ENCODE data around the gene NLRP8.
"Not testable (repeated sequence)": the region's sequence is repeated elsewhere in the genome, so short reads cannot be mapped to it uniquely, and the experiment has no call there.

NLRP8 gene

GRCh38 chr19:55935206-55935605 is 12.4 kb upstream of the NLRP8 start:
- Mint-ChIP-seq H3K9me3 (peaks cover 6% of the 10 kb centered on the region), H3K27ac (no peak overlapping the region), H3K27me3 (peaks cover 7% of the 10 kb centered on the region)

GRCh38 chr19:55939206-55939605 is 8.4 kb upstream of the NLRP8 start:
- H3K27ac Mint-ChIP-seq = no peak overlapping the region
- H3K4me3 Mint-ChIP-seq = no peak overlapping the region
- no peaks in the 10 kb centered on the region for H3K36me3 Mint-ChIP-seq
- peaks cover 6% of the 10 kb centered on the region for H3K27me3 Mint-ChIP-seq
- no peak for ATAC-seq (ENCODE audit: low read depth)
- H3K4me1 Mint-ChIP-seq = peaks cover 4% of the 10 kb centered on the region
- no peak for DNase-seq (ENCODE audit: low spot score in 2 of 2)
- peaks cover 13% of the 10 kb centered on the region for H3K9me3 Mint-ChIP-seq

More at GRCh38 chr19:55935206-55935605, 12.4 kb upstream of the NLRP8 start:
- DNase-seq (ENCODE audit: low spot score in 2 of 2) (no peak), ATAC-seq (ENCODE audit: low read depth) (no peak)
- H3K4me3 Mint-ChIP-seq = no peak overlapping the region
- peaks cover 2% of the 10 kb centered on the region for H3K4me1 Mint-ChIP-seq
- peaks cover 2% of the 10 kb centered on the region for H3K36me3 Mint-ChIP-seq

GRCh38 chr19:55940306-55940705 is 7.3 kb upstream of the NLRP8 start:
- Mint-ChIP-seq H3K27me3 (peaks cover 6% of the 10 kb centered on the region), H3K4me1 (peaks cover 4% of the 10 kb centered on the region), H3K9me3 (peaks cover 10% of the 10 kb centered on the region), H3K4me3 (no peak overlapping the region), H3K27ac (no peak overlapping the region), H3K36me3 (no peaks in the 10 kb centered on the region)
- ATAC-seq (ENCODE audit: low read depth) (no peak), DNase-seq (ENCODE audit: low spot score in 2 of 2) (no peak)

GRCh38 chr19:55950566-55950965 is 2.9 kb downstream of the NLRP8 start:
- not testable (repeated sequence) for ATAC-seq (ENCODE audit: low read depth); H3K27ac Mint-ChIP-seq; H3K27me3 Mint-ChIP-seq; H3K4me1 Mint-ChIP-seq; H3K4me3 Mint-ChIP-seq; H3K9me3 Mint-ChIP-seq; H3K36me3 Mint-ChIP-seq; DNase-seq (ENCODE audit: low spot score in 2 of 2)

- no peak overlapping the region for H3K4me3 Mint-ChIP-seq
- ATAC-seq (ENCODE audit: low read depth) (no peak), DNase-seq (ENCODE audit: low spot score in 2 of 2) (no peak)
- no peaks in the 10 kb centered on the region for H3K36me3 Mint-ChIP-seq
- H3K27me3 Mint-ChIP-seq = no peaks in the 10 kb centered on the region
- H3K27ac Mint-ChIP-seq = no peak overlapping the region
- H3K4me1 Mint-ChIP-seq = no peaks in the 10 kb centered on the region
- no peaks in the 10 kb centered on the region for H3K9me3 Mint-ChIP-seq
These were observed 8.8 kb downstream of the NLRP8 start for GRCh38 chr19:55956431-55956830.

GRCh38 chr19:55958356-55958755 is 10.7 kb downstream of the NLRP8 start:
- H3K27ac Mint-ChIP-seq = no peak overlapping the region
- no peaks in the 10 kb centered on the region for H3K36me3 Mint-ChIP-seq
- no peaks in the 10 kb centered on the region for H3K9me3 Mint-ChIP-seq
- ATAC-seq (ENCODE audit: low read depth) = no peak
- no peak for DNase-seq (ENCODE audit: low spot score in 2 of 2)
- no peaks in the 10 kb centered on the region for H3K4me1 Mint-ChIP-seq
- H3K27me3 Mint-ChIP-seq = no peaks in the 10 kb centered on the region
- no peak overlapping the region for H3K4me3 Mint-ChIP-seq

GRCh38 chr19:55959996-55960675 is 12.5 kb downstream of the NLRP8 start:
- Mint-ChIP-seq H3K27ac (no peak overlapping the region), H3K36me3 (no peaks in the 10 kb centered on the region), H3K27me3 (no peaks in the 10 kb centered on the region), H3K9me3 (no peaks in the 10 kb centered on the region), H3K4me1 (no peaks in the 10 kb centered on the region), H3K4me3 (no peak overlapping the region)
- DNase-seq (ENCODE audit: low spot score in 2 of 2) (no peak), ATAC-seq (ENCODE audit: low read depth) (no peak)

GRCh38 chr19:55962186-55962585 is 14.6 kb downstream of the NLRP8 start:
- H3K9me3 Mint-ChIP-seq = peaks cover 3% of the 10 kb centered on the region
- DNase-seq (ENCODE audit: low spot score in 2 of 2) (no peak), ATAC-seq (ENCODE audit: low read depth) (no peak)
- H3K4me3 Mint-ChIP-seq = no peak overlapping the region
- no peaks in the 10 kb centered on the region for H3K4me1 Mint-ChIP-seq
- H3K27me3 Mint-ChIP-seq = no peaks in the 10 kb centered on the region
- no peaks in the 10 kb centered on the region for H3K36me3 Mint-ChIP-seq
- no peak overlapping the region for H3K27ac Mint-ChIP-seq

GRCh38 chr19:55973982-55974381 is 26.4 kb downstream of the NLRP8 start:
- no peak for ATAC-seq (ENCODE audit: low read depth)
- Mint-ChIP-seq H3K9me3 (peaks cover 10% of the 10 kb centered on the region), H3K27ac (no peak overlapping the region), H3K27me3 (peaks cover 1% of the 10 kb centered on the region), H3K4me1 (no peaks in the 10 kb centered on the region), H3K4me3 (no peak overlapping the region), H3K36me3 (no peaks in the 10 kb centered on the region)
- no peak for DNase-seq (ENCODE audit: low spot score in 2 of 2)

GRCh38 chr19:55980415-55980814 is 32.8 kb downstream of the NLRP8 start:
- Mint-ChIP-seq H3K27ac (no peak overlapping the region), H3K36me3 (peaks cover 1% of the 10 kb centered on the region), H3K4me3 (no peak overlapping the region), H3K9me3 (peaks cover 9% of the 10 kb centered on the region), H3K4me1 (no peaks in the 10 kb centered on the region), H3K27me3 (no peaks in the 10 kb centered on the region)
- DNase-seq (ENCODE audit: low spot score in 2 of 2) (no peak), ATAC-seq (ENCODE audit: low read depth) (no peak)

GRCh38 chr19:55985254-55985653 is 37.6 kb downstream of the NLRP8 start:
- ATAC-seq (ENCODE audit: low read depth) (no peak), DNase-seq (ENCODE audit: low spot score in 2 of 2) (no peak)
- no peaks in the 10 kb centered on the region for H3K27me3 Mint-ChIP-seq
- no peaks in the 10 kb centered on the region for H3K36me3 Mint-ChIP-seq
- no peaks in the 10 kb centered on the region for H3K4me1 Mint-ChIP-seq
- peaks cover 8% of the 10 kb centered on the region for H3K9me3 Mint-ChIP-seq
- no peak overlapping the region for H3K4me3 Mint-ChIP-seq
- no peak overlapping the region for H3K27ac Mint-ChIP-seq

GRCh38 chr19:55986487-55986886 is 38.9 kb downstream of the NLRP8 start, which contains the start of gene NLRP5:
NLRP5 (plus strand) TSS chr19:55986775.
- ATAC-seq (ENCODE audit: low read depth) (no peak), DNase-seq (ENCODE audit: low spot score in 2 of 2) (no peak)
- no peaks in the 10 kb centered on the region for H3K27me3 Mint-ChIP-seq
- no peaks in the 10 kb centered on the region for H3K36me3 Mint-ChIP-seq
- no peaks in the 10 kb centered on the region for H3K4me1 Mint-ChIP-seq
- H3K9me3 Mint-ChIP-seq = peaks cover 8% of the 10 kb centered on the region
- no peak within 1 kb of the TSS for H3K4me3 Mint-ChIP-seq
- H3K27ac Mint-ChIP-seq = no peak within 1 kb of the TSS

GRCh38 chr19:55990831-55991230 is 43.2 kb downstream of the NLRP8 start:
- DNase-seq (ENCODE audit: low spot score in 2 of 2) (no peak), ATAC-seq (ENCODE audit: low read depth) (no peak)
- Mint-ChIP-seq H3K27ac (no peak overlapping the region), H3K4me3 (no peak overlapping the region), H3K9me3 (peaks cover 15% of the 10 kb centered on the region), H3K4me1 (no peaks in the 10 kb centered on the region), H3K36me3 (peaks cover 1% of the 10 kb centered on the region), H3K27me3 (peaks cover 5% of the 10 kb centered on the region)

GRCh38 chr19:55993492-55993891 is 45.9 kb downstream of the NLRP8 start:
- peaks cover 10% of the 10 kb centered on the region for H3K27me3 Mint-ChIP-seq
- ATAC-seq (ENCODE audit: low read depth) (no peak), DNase-seq (ENCODE audit: low spot score in 2 of 2) (no peak)
- H3K9me3 Mint-ChIP-seq = peaks cover 16% of the 10 kb centered on the region
- no peaks in the 10 kb centered on the region for H3K4me1 Mint-ChIP-seq
- H3K27ac Mint-ChIP-seq = no peak overlapping the region
- H3K4me3 Mint-ChIP-seq = no peak overlapping the region
- H3K36me3 Mint-ChIP-seq = peaks cover 4% of the 10 kb centered on the region

- Mint-ChIP-seq H3K4me3 (no peak overlapping the region), H3K27ac (no peak overlapping the region), H3K4me1 (no peaks in the 10 kb centered on the region), H3K36me3 (no peaks in the 10 kb centered on the region), H3K9me3 (peaks cover 9% of the 10 kb centered on the region), H3K27me3 (no peaks in the 10 kb centered on the region)
- DNase-seq (ENCODE audit: low spot score in 2 of 2) (no peak), ATAC-seq (ENCODE audit: low read depth) (no peak)
These were observed 67.1 kb downstream of the NLRP8 start for GRCh38 chr19:56014765-56015164.
